OCI-LY1 (cell line): ENCODE data around the gene METRN.

ENCODE experiments used
- H2AFZ ChIP-seq: fragments of 200-600 bp; sonication (generic), shearing (Covaris generic); 2 replicates; pipeline ENCODE4 v1.6.0; 2014; ENCODE audit warnings: antibody characterized with exemption, mild to moderate bottlenecking, low read length
- H3F3A ChIP-seq: fragments of 200-600 bp; sonication (generic), shearing (Covaris generic); 2 replicates; pipeline ENCODE4 v1.6.0; 2014; ENCODE audit warnings: mild to moderate bottlenecking, antibody characterized with exemption, low read length, moderate library complexity; ENCODE audit not compliant: insufficient read depth
- H3K27ac ChIP-seq: fragments of 200-600 bp; sonication (generic); 2 replicates; pipeline ENCODE4 v1.5.1; 2014; ENCODE audit warnings: low read length, mixed run types, mild to moderate bottlenecking, low read depth; ENCODE audit not compliant: poor library complexity, severe bottlenecking
- H3K27me3 ChIP-seq: fragments of 200-600 bp; sonication (generic); 2 replicates; pipeline ENCODE4 v1.6.0; 2014; ENCODE audit warnings: antibody characterized with exemption, mild to moderate bottlenecking, low read length, moderate library complexity; ENCODE audit not compliant: insufficient read depth
- H3K36me3 ChIP-seq: fragments of 200-600 bp; sonication (generic); 2 replicates; pipeline ENCODE4 v1.6.1; 2014; ENCODE audit warnings: mild to moderate bottlenecking, antibody characterized with exemption, low read length, moderate library complexity, mixed read lengths; ENCODE audit not compliant: insufficient read depth
- H3K4me1 ChIP-seq: fragments of 200-600 bp; sonication (generic); 2 replicates; pipeline ENCODE4 v1.5.1; 2014; ENCODE audit warnings: mild to moderate bottlenecking, low read length, moderate library complexity; ENCODE audit not compliant: insufficient read depth, severe bottlenecking
- H3K4me2 ChIP-seq: fragments of 200-600 bp; sonication (generic), shearing (Covaris generic); 2 replicates; pipeline ENCODE4 v1.6.1; 2014; ENCODE audit warnings: low read length
- H3K4me3 ChIP-seq: fragments of 200-600 bp; sonication (generic); 2 replicates; pipeline ENCODE4 v1.5.1; 2014; ENCODE audit warnings: low read length, low read depth, mild to moderate bottlenecking, mixed read lengths; ENCODE audit not compliant: poor library complexity, severe bottlenecking
- H3K79me2 ChIP-seq: fragments of 200-600 bp; shearing (Covaris generic); 2 replicates; pipeline ENCODE4 v1.6.1; 2016; ENCODE audit warnings: mixed run types, low read length, mixed read lengths; ENCODE audit not compliant: insufficient read depth
- H3K9ac ChIP-seq: fragments of 200-600 bp; sonication (generic), shearing (Covaris generic); 2 replicates; pipeline ENCODE4 v1.6.1; 2014; ENCODE audit warnings: mild to moderate bottlenecking, low read length, mixed read lengths
- H3K9me2 ChIP-seq: fragments of 200-600 bp; sonication (generic), shearing (Covaris generic); 2 replicates; pipeline ENCODE4 v1.6.1; 2014; ENCODE audit warnings: low read depth, mild to moderate bottlenecking, low read length, mixed read lengths
- H3K9me3 ChIP-seq: fragments of 200-600 bp; shearing (Covaris generic); 2 replicates; pipeline ENCODE4 v1.6.1; 2014; ENCODE audit warnings: low read length, mixed read lengths
- H4K20me1 ChIP-seq: fragments of 200-600 bp; sonication (generic), shearing (Covaris generic); 2 replicates; pipeline ENCODE4 v1.6.0; 2016; ENCODE audit warnings: mild to moderate bottlenecking, low read length; ENCODE audit not compliant: insufficient read depth
- CTCF ChIP-seq: fragments of 200-600 bp; sonication (generic), shearing (Covaris generic); IDR thresholded peaks from 2 replicates; pipeline ENCODE4 v1.5.1; 2017; ENCODE audit warnings: mild to moderate bottlenecking, antibody characterized with exemption, low read length, moderate library complexity, mixed read lengths
- EZH2 ChIP-seq: fragments of 200-600 bp; sonication (generic), shearing (Covaris generic); IDR thresholded peaks from 2 replicates; pipeline ENCODE4 v1.8.0; 2017; ENCODE audit warnings: borderline replicate concordance, mixed run types, mild to moderate bottlenecking, antibody characterized with exemption, low read length, moderate library complexity, mixed read lengths

Gene METRN

GRCh38 chr16:727291-727977, 12.5 kb downstream of the METRN start:
- no peak for TF ChIP-seq EZH2
- no peak for TF ChIP-seq CTCF
- H3K27me3 ChIP-seq = no peaks in the 10 kb centered on the region
- no peak overlapping the region for H2AFZ ChIP-seq
- H4K20me1 ChIP-seq = no peaks in the 10 kb centered on the region
- H3K9ac ChIP-seq = peak overlapping the region; percentile 92
- H3K4me2 ChIP-seq = peak overlapping the region; percentile 95
- no peaks in the 10 kb centered on the region for H3K79me2 ChIP-seq
- H3K4me3 ChIP-seq = peak overlapping the region; percentile 93
- peaks cover 32% of the 10 kb centered on the region for H3K36me3 ChIP-seq
- H3K9me3 ChIP-seq = no peaks in the 10 kb centered on the region
- H3F3A ChIP-seq = peaks cover 4% of the 10 kb centered on the region; the same call in 1 of the 2 replicates
- H3K4me1 ChIP-seq = peaks cover 30% of the 10 kb centered on the region
- no peaks in the 10 kb centered on the region for H3K9me2 ChIP-seq
- H3K27ac ChIP-seq = peak overlapping the region; percentile 33

- H2AFZ ChIP-seq = no peak overlapping the region
- no peaks in the 10 kb centered on the region for H3K27me3 ChIP-seq
- H3K4me2 ChIP-seq = peak overlapping the region; percentile 75
- peaks cover 25% of the 10 kb centered on the region for H3K4me1 ChIP-seq
- H3K79me2 ChIP-seq = no peaks in the 10 kb centered on the region
- peak overlapping the region; percentile 93 for H3K4me3 ChIP-seq
- TF ChIP-seq CTCF (no peak), EZH2 (no peak)
- peak overlapping the region; percentile 43 for H3K27ac ChIP-seq
- no peaks in the 10 kb centered on the region for H3K9me3 ChIP-seq
- H3F3A ChIP-seq = peaks cover 4% of the 10 kb centered on the region; the same call in 1 of the 2 replicates
- peaks cover 34% of the 10 kb centered on the region for H3K36me3 ChIP-seq
- H3K9ac ChIP-seq = peak overlapping the region; percentile 67
- no peaks in the 10 kb centered on the region for H4K20me1 ChIP-seq
- no peaks in the 10 kb centered on the region for H3K9me2 ChIP-seq
Measured at GRCh38 chr16:728131-728889, 13.4 kb downstream of the METRN start.

- Histone ChIP-seq H3K9ac (peak overlapping the region; percentile 67; the same call in 1 of the 2 replicates), H3K4me2 (peak overlapping the region; percentile 75), H3K27ac (peak overlapping the region; percentile 58)
Measured at GRCh38 chr16:728890-729744, 14.2 kb downstream of the METRN start.

More at GRCh38 chr16:728890-729744, 14.2 kb downstream of the METRN start:
- Histone ChIP-seq H3K4me3 (peak overlapping the region; percentile 93), H3K9me3 (no peaks in the 10 kb centered on the region), H3K27me3 (no peaks in the 10 kb centered on the region), H3K36me3 (peaks cover 40% of the 10 kb centered on the region), H3F3A (peaks cover 4% of the 10 kb centered on the region; the same call in 1 of the 2 replicates), H3K9me2 (no peaks in the 10 kb centered on the region), H4K20me1 (no peaks in the 10 kb centered on the region), H3K4me1 (peaks cover 22% of the 10 kb centered on the region), H2AFZ (no peak overlapping the region), H3K79me2 (no peaks in the 10 kb centered on the region)
- TF ChIP-seq CTCF (no peak), EZH2 (no peak)
